K562 (cell line): ENCODE results near the gene EIF3CL.
"Not testable (repeated sequence)": the region's sequence is repeated elsewhere in the genome, so short reads cannot be mapped to it uniquely, and the experiment has no call there.

Experiments used
- CHD2 ChIP-seq: IDR thresholded peaks from 2 replicates; pipeline ENCODE4 v1.6.1; 2011; ENCODE audit warnings: low read depth, low read length
- ZZZ3 ChIP-seq: fragments of 450-650 bp; IDR thresholded peaks from 2 replicates; pipeline ENCODE4 v1.6.1; 2016; ENCODE audit warnings: antibody characterized with exemption, mild to moderate bottlenecking, moderate library complexity
- TF ChIP-seq, protein P1 (sequence below): sonication (generic); formaldehyde crosslinking; IDR thresholded peaks from 2 replicates; pipeline ENCODE4 v1.8.0; 2022; ENCODE audit warnings: missing genetic modification reagents, mild to moderate bottlenecking, borderline replicate concordance

DNA sequence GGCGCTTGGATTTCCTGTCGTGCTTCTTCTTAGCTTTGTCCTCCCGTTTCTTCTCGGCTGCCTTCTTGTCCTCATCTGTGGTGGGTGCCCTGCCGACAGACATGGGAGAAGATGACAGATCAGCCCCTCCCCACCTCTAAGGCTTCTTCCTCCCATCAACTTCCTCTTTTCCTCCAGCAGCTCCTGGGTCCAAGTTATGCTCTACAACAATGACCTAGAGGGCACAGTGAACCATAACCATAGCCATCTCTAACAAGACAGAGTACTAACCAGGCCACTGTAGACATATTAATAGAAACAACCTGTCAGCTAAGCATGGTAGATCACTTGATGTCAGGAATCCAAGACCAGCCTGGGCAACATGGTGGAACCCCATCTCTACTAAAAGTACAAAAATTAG, 11.6 kb downstream of the EIF3CL start:
- TF ChIP-seq ZZZ3, CHD2: not testable (repeated sequence)
- TF ChIP-seq, protein P1, sequence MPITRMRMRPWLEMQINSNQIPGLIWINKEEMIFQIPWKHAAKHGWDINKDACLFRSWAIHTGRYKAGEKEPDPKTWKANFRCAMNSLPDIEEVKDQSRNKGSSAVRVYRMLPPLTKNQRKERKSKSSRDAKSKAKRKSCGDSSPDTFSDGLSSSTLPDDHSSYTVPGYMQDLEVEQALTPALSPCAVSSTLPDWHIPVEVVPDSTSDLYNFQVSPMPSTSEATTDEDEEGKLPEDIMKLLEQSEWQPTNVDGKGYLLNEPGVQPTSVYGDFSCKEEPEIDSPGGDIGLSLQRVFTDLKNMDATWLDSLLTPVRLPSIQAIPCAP: not testable (repeated sequence)
